Spleen (tissue), 11 donors: Measurements from ENCODE around the gene ARL2BP. TPM values are rescaled to one million over a fixed set of nuclear protein-coding genes. Genes with fewer than 3 reads are reported as not detected.
"Not testable (repeated sequence)": the region's sequence is repeated elsewhere in the genome, so short reads cannot be mapped to it uniquely, and the experiment has no call there.

Experiments
- DNase-seq: peaks from one replicate; pipeline ENCODE4 v3.0.0-alpha.2; 2020
- H3K27ac ChIP-seq, 8 donors: fragments of 200-600 bp; sonication (generic) in 7 of 8; 1 replicate in 4 of 8; 2 replicates in 4 of 8; pipeline versions ENCODE4 v1.5.0 to v1.8.0; 2016 to 2021; ENCODE audit warnings: inconsistent platforms in 4 of 8, mild to moderate bottlenecking in 4 of 8, moderate library complexity in 1 of 8
- H3K27me3 ChIP-seq, 7 donors: fragments of 200-600 bp; sonication (generic) in 6 of 7; replicated peaks in 1 of 7; 1 replicate in 4 of 7; 2 replicates in 3 of 7; pipeline versions ENCODE4 v1.5.0 to v1.8.0; 2016 to 2021; ENCODE audit warnings: inconsistent platforms in 3 of 7, mild to moderate bottlenecking in 1 of 7
- H3K36me3 ChIP-seq, 6 donors: fragments of 200-600 bp; sonication (generic) in 5 of 6; 1 replicate in 4 of 6; 2 replicates in 2 of 6; pipeline versions ENCODE4 v1.5.0 to v1.8.0; 2016 to 2021; ENCODE audit warnings: inconsistent platforms in 2 of 6
- H3K4me1 ChIP-seq, 6 donors: fragments of 200-600 bp; sonication (generic) in 5 of 6; 1 replicate in 3 of 6; 2 replicates in 3 of 6; pipeline versions ENCODE4 v1.5.0 to v1.8.0; 2016 to 2021; ENCODE audit warnings: inconsistent platforms in 3 of 6
- H3K4me3 ChIP-seq, 8 donors: fragments of 200-600 bp; sonication (generic) in 7 of 8; 1 replicate in 4 of 8; 2 replicates in 4 of 8; pipeline versions ENCODE4 v1.5.0 to v1.8.0; 2016 to 2021; ENCODE audit warnings: inconsistent platforms in 4 of 8, mild to moderate bottlenecking in 4 of 8, moderate library complexity in 2 of 8
- H3K9me3 ChIP-seq, 8 donors: fragments of 200-600 bp; sonication (generic) in 7 of 8; 1 replicate in 4 of 8; 2 replicates in 4 of 8; pipeline versions ENCODE4 v1.5.0 to v1.8.0; 2016 to 2021; ENCODE audit warnings: inconsistent platforms in 4 of 8
- POLR2A ChIP-seq, 3 donors: fragments of 450-650 bp; IDR thresholded peaks; one replicate each; pipeline ENCODE4 v1.5.1; 2017; ENCODE audit warnings: antibody characterized with exemption in 3 of 3, mild to moderate bottlenecking in 1 of 3
- POLR2AphosphoS5 ChIP-seq, 3 donors: sonication (generic); formaldehyde crosslinking; IDR thresholded peaks; one replicate each; pipeline ENCODE4 v1.5.1; 2017; ENCODE audit warnings: antibody characterized with exemption in 3 of 3
- WGBS, 5 donors: extraction: QIAGEN DNeasy Blood & Tissue Kit in 3 of 5; methylation state at CpG; one replicate each; pipeline versions ENCODE4 v1.1.5 to v1.1.7; 2013 to 2018; 5-methylcytosine and 5-hydroxymethylcytosine counted together
- intact Hi-C: fragments of 100-400 bp; cut with DNase I; formaldehyde crosslinking; loops from one replicate; pipeline ENCODE4 v1.15.0; 2023; ENCODE audit warnings: low total_unique reads
- polyA plus RNA-seq, 3 donors: library from polyadenylated mRNA; stranded (reverse); fragments of 200-250 nt; gene quantifications; one replicate each; pipeline ENCODE4 v1.2.1, GENCODE V29; 2013
- total RNA-seq, 7 donors: library from RNA; depleted of rRNA in 3 of 7; stranded (reverse); fragments of >200 nt in 3 of 7; fragmentation: NEBNext Ultra II Directional in 4 of 7; extraction: Animal tissue kit (Norgen Biotek cat#: 25700) in 4 of 7; gene quantifications; one replicate each; pipeline versions ENCODE4 v1.1.0 to v1.2.1, GENCODE V29; 2016 to 2021
- TF ChIP-seq, protein P1 (sequence below), 11 experiments: fragments of 200-600 bp in 7 of 11; fragments of 450-650 bp in 4 of 11; sonication (generic) in 4 of 11; IDR thresholded peaks in 8 of 11; conservative IDR thresholded peaks in 3 of 11; 1 replicate in 7 of 11; 2 replicates in 4 of 11; pipeline versions ENCODE4 v1.4.0 to v1.8.0; 2016 to 2021; ENCODE audit warnings: antibody characterized with exemption in 11 of 11, inconsistent platforms in 4 of 11, mild to moderate bottlenecking in 1 of 11
- donor health status: healthy with polysubstance abuse.
- donor health status: DM: no; HTN: no; CAD: no; lungs with moderate emphysema.
- donor health status: DM: no; HTN: no; CAD: no.
- donor health status: Bipolar disorder and iron deficiency.
- donor health status: healthy.
- donor health status: DM: no; HTN: no; CAD: no.
- donor health status: DM: yes; HTN: yes; CAD: no.

ARL2BP gene
- total and polyA plus RNA-seq, 10 donors: 30.1 to 84.6 (median 61.1) TPM

DNA sequence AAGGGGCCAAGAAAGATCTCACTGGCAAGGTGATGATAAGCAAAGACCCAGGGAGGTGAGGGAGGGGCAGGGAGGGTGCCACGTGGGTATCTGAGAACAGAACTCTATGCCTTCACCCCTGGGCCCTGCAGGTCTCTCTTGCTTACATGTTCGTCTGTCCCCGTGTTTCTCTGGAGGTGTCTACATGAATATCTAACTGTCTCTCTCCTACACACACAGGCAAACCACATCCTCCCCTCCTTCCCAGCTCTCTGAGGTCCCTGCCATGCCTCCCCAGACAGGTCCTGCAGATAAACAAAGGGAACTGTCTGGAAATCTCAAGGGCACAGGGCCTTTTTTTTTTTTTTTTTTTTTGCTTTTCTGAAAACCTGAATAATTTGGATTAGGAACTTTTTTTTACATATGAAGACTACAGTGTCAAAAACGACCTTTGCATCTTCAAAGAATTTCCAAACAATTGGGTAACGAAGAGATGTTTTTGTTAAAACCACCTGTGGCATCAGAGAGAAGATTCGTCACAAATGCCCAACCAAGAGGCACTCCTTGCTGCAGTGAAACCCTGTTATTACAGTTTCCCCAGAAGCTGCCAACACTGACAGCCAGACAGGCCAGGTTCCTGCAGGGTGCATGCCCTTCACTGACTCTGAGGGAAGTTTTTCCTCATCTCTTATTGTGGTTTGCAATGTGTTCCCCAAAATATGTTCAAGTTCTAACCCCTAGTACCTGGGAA is 21.6 kb downstream of the ARL2BP start:
- no peak for DNase-seq
- Histone ChIP-seq H3K9me3 (no peaks in the 10 kb centered on the region), H3K27me3 (no peaks in the 10 kb centered on the region), H3K4me1 (peaks cover 0 to 56% (median 16%) of the 10 kb centered on the region in 6 donors), H3K36me3 (no peaks in the 10 kb centered on the region), H3K4me3 (no peak overlapping the region), H3K27ac (peak overlapping the region in 5 of 8 donors; percentile 31 to 65 (median 56))
- 40 to 57% (median 42%) methylated on average over 6 of the region's 6 CpGs for WGBS, 5 donors
- TF ChIP-seq, protein P1, sequence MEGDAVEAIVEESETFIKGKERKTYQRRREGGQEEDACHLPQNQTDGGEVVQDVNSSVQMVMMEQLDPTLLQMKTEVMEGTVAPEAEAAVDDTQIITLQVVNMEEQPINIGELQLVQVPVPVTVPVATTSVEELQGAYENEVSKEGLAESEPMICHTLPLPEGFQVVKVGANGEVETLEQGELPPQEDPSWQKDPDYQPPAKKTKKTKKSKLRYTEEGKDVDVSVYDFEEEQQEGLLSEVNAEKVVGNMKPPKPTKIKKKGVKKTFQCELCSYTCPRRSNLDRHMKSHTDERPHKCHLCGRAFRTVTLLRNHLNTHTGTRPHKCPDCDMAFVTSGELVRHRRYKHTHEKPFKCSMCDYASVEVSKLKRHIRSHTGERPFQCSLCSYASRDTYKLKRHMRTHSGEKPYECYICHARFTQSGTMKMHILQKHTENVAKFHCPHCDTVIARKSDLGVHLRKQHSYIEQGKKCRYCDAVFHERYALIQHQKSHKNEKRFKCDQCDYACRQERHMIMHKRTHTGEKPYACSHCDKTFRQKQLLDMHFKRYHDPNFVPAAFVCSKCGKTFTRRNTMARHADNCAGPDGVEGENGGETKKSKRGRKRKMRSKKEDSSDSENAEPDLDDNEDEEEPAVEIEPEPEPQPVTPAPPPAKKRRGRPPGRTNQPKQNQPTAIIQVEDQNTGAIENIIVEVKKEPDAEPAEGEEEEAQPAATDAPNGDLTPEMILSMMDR (IDR thresholded peaks at IDR 0.05 in 8 of 11, conservative IDR thresholded peaks at IDR 0.05 in 3 of 11): no peak
- TF ChIP-seq POLR2A (IDR thresholded peaks at IDR 0.05) (no peak), POLR2AphosphoS5 (IDR thresholded peaks at IDR 0.05) (no peak)
- intact Hi-C loops: no loop called here

DNA sequence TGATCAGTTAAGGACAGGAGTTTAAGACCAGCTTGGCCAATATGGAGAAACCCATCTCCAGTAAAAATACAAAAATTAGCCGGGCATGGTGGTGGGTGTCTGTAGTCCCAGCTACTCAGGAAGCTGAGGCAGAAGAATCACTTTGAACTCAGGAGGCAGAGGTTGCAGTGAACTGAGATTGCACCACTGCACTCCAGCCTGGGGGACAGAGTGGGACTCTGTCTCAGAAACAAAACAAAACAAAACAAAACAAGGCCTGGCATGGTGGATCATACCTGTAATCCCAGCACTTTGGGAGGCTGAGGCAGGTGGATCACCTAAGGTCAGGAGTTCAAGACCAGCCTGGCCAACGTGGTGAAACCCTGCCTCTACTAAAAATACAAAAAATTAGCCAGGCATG is 22.3 kb downstream of the ARL2BP start:
- Histone ChIP-seq H3K27ac (peak overlapping the region in 1 of 8 donors; percentile 62), H3K4me1 (peaks cover 0 to 56% (median 16%) of the 10 kb centered on the region in 6 donors)
- WGBS, 5 donors: 52 to 73% (median 66%) methylated on average over 2 of the region's 2 CpGs
- H3K9me3 ChIP-seq, H3K36me3 ChIP-seq, H3K4me3 ChIP-seq, intact Hi-C loops, H3K27me3 ChIP-seq: not testable (repeated sequence)
- peak; percentile 2 for DNase-seq

DNA sequence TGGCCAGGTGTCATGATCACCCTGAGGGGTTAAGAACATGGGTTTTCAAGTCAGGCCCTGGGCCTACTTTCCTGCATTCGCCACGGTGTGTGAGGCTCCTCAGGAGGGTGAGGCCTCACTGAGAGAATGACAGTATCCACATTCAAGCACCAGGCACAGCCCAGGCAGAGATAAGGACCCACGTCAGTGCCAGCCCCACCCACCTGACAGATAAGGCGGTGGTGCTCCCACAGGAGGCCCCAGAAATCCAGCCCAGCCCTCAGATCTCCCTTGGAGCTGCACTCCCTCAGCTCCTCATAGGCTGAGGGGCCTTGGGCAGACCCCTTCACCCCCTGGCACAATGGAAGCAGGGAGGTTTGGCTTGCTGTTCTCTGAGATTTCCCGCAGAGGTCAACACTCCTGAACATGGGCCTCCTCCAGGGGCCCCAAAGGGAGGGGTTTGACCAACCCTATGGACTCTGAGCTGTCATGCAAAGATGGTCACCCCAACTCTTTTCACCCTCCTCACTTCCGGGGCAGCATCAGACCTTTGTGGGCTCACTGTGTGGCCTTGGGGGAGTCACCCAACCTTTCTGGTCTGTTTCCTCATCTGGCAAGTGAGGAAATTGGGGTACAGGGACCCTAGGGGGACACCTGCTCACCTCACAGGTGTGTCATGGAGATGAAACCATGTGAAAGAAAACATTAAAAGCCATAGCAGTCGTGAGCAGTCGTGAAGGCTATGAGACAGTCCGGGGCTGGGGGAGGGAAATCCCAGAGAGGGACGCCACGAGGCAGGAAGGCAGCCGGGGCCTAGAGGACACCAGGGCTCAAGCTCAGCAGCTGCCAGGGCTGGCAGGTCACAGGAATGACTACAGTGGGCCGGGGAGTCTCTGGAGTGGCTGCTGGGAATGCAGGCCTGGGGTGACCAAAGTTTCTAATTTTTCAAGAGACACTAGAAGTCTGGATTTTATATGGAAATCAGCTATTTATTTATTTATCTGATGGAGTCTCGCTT is 24.0 kb downstream of the ARL2BP start:
- Histone ChIP-seq H3K9me3 (no peaks in the 10 kb centered on the region), H3K27ac (peak overlapping the region in 5 of 8 donors; percentile 11 to 70 (median 56)), H3K36me3 (no peaks in the 10 kb centered on the region), H3K4me3 (no peak overlapping the region), H3K27me3 (no peaks in the 10 kb centered on the region), H3K4me1 (peaks cover 0 to 59% (median 16%) of the 10 kb centered on the region in 6 donors)
- WGBS, 5 donors: 59 to 69% (median 66%) methylated on average over 12 to 14 of the region's 14 CpGs
- peak in 1 of 3 donors; percentile 63 for TF ChIP-seq POLR2AphosphoS5 (IDR thresholded peaks at IDR 0.05)
- TF ChIP-seq POLR2A (IDR thresholded peaks at IDR 0.05): no peak
- intact Hi-C loops: no loop called here
- no peak for DNase-seq

DNA sequence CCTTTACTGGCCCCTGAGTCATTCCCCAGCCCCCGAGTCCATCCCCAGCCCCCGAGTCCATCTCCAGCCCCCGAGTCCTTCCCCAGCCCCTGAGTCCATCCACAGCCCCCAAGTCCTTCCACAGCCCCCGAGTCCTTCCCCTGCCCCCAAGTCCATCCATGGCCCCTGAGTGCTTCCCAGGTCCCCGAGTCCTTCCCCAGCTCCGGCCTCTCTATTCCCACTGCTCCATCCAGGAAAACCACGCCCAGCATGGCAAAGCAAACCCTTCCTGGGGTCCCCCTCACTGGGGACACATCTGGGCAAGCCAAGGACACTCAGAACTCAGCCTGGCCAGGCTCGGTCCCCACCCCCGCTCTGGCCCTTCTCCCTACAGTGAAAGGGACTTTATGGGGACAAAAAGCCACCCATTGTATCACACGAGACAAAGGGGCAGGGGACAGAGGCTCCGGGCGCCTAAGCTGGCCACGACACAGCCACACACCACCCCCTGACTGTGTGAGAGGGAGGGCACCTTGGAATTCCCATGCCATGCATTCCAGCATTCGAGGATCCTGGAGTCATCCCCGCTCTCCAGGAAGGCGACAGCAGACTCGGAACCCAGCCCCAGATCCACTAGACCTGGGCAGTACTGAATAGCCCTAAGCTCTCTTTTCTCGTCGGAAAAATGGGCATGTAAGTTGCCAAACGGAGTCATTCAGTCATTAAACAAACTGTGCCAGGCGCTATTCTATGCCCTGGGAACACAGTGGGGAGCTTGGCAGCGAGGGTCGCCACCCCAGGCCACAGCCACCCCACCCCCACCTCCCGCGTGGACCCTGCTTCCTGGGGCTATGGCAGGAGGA is 25.4 kb downstream of the ARL2BP start:
- peaks cover 0 to 59% (median 16%) of the 10 kb centered on the region in 6 donors for H3K4me1 ChIP-seq
- no peak overlapping the region for H3K4me3 ChIP-seq
- intact Hi-C loops: no loop called here
- no peaks in the 10 kb centered on the region for H3K27me3 ChIP-seq
- no peaks in the 10 kb centered on the region for H3K9me3 ChIP-seq
- 82 to 87% (median 85%) methylated on average over 19 to 25 of the region's 25 CpGs for WGBS, 5 donors
- peak overlapping the region in 3 of 8 donors; percentile 56 to 70 (median 58) for H3K27ac ChIP-seq
- H3K36me3 ChIP-seq: no peaks in the 10 kb centered on the region
- DNase-seq: no peak
- TF ChIP-seq POLR2AphosphoS5 (IDR thresholded peaks at IDR 0.05) (no peak), POLR2A (IDR thresholded peaks at IDR 0.05) (no peak)
- TF ChIP-seq, protein P1 (IDR thresholded peaks at IDR 0.05 in 8 of 11, conservative IDR thresholded peaks at IDR 0.05 in 3 of 11): no peak
